Natural killer cell (primary cell): ENCODE results near the gene TTC28. TPM values are rescaled to one million over a fixed set of nuclear protein-coding genes. Genes with fewer than 3 reads are reported as not detected.
"Not testable (repeated sequence)": the region's sequence is repeated elsewhere in the genome, so short reads cannot be mapped to it uniquely, and the experiment has no call there.

Source experiments
- ATAC-seq, 3 donors: fragments of 150-1000 bp in 2 of 3; fragments of 200-7000 bp in 1 of 3; cut with Tn5 transposase; 1 replicate in 1 of 3; 2 replicates in 2 of 3; pipeline ENCODE4 v1.10.0; 2021; ENCODE audit warnings: mild to moderate bottlenecking in 2 of 3, moderate library complexity in 2 of 3
- DNase-seq, 2 donors: peaks; one replicate each; pipeline versions ENCODE4 v3.0.0 to v3.0.0-alpha.2; 2013 to 2021; ENCODE audit warnings: mixed read lengths in 1 of 2
- H3K27ac ChIP-seq: one replicate; pipeline ENCODE4 v1.5.1; 2013; ENCODE audit warnings: mild to moderate bottlenecking, low read length
- H3K27me3 ChIP-seq: one replicate; pipeline ENCODE4 v1.6.1; 2013; ENCODE audit warnings: low read length; ENCODE audit not compliant: control insufficient read depth, insufficient read depth
- H3K36me3 ChIP-seq: one replicate; pipeline ENCODE4 v1.6.1; 2013; ENCODE audit warnings: low read length; ENCODE audit not compliant: control insufficient read depth, insufficient read depth
- H3K4me1 ChIP-seq: one replicate; pipeline ENCODE4 v1.6.1; 2013; ENCODE audit warnings: low read length; ENCODE audit not compliant: control insufficient read depth, insufficient read depth
- H3K4me3 ChIP-seq: one replicate; pipeline ENCODE4 v1.5.1; 2013; ENCODE audit warnings: low read length
- H3K9me3 ChIP-seq: one replicate; pipeline ENCODE4 v1.6.1; 2013; ENCODE audit warnings: low read length; ENCODE audit not compliant: control insufficient read depth, insufficient read depth
- H3K27ac Mint-ChIP-seq, 2 donors: one replicate each; pipeline ENCODE4 v1.8.0; 2022; ENCODE audit warnings: mild to moderate bottlenecking in 2 of 2, mixed read lengths in 2 of 2, moderate library complexity in 1 of 2
- H3K27me3 Mint-ChIP-seq, 2 donors: one replicate each; pipeline ENCODE4 v1.8.0; 2022; ENCODE audit warnings: low read depth in 2 of 2, mixed read lengths in 2 of 2
- H3K36me3 Mint-ChIP-seq: one replicate; pipeline ENCODE4 v1.8.0; 2022; ENCODE audit warnings: mixed read lengths
- H3K4me1 Mint-ChIP-seq, 2 donors: one replicate each; pipeline ENCODE4 v1.8.0; 2022; ENCODE audit warnings: mixed read lengths in 2 of 2
- H3K4me3 Mint-ChIP-seq: one replicate; pipeline ENCODE4 v1.8.0; 2022; ENCODE audit warnings: mild to moderate bottlenecking, moderate library complexity, mixed read lengths
- H3K9me3 Mint-ChIP-seq, 2 donors: one replicate each; pipeline ENCODE4 v1.8.0; 2022; ENCODE audit warnings: mixed read lengths in 2 of 2
- CTCF ChIP-seq: fragments of 200-600 bp; IDR thresholded peaks from one replicate; pipeline ENCODE4 v1.8.0; 2022; ENCODE audit warnings: antibody characterized with exemption
- WGBS: methylation state at CpG from one replicate; pipeline ENCODE4 v1.1.7; 2013; ENCODE audit warnings: missing lambda C conversion rate; ENCODE audit not compliant: insufficient coverage; 5-methylcytosine and 5-hydroxymethylcytosine counted together
- intact Hi-C: fragments of 100-400 bp; cut with micrococcal nuclease; formaldehyde crosslinking; loops from one replicate; pipeline ENCODE4 v1.14.2; 2022
- total RNA-seq, 4 donors: library from RNA; stranded (reverse); fragments of 120-200 nt in 1 of 4; gene quantifications; one replicate each; pipeline versions ENCODE4 v1.2.3 to v1.2.4, GENCODE V29; 2013 to 2022

TTC28 gene
- total RNA-seq = 10 to 100 TPM in 1 of 3 donors, 1 to 10 TPM in 2; 4.1 to 10.0 (median 8.6) TPM
- total RNA-seq (2013) = 7.8 TPM

GRCh38 chr22:28679611-28680287 lies at the start of gene TTC28:
TTC28 (minus strand) TSS chr22:28679840; CDS start chr22:28679723, 117 bp downstream.
- H3K9me3 ChIP-seq, H3K36me3 Mint-ChIP-seq, H3K36me3 ChIP-seq, H3K9me3 Mint-ChIP-seq, H3K27ac ChIP-seq, ATAC-seq: not testable (repeated sequence)
- H3K4me1 Mint-ChIP-seq = peaks cover 6 to 18% of the 10 kb centered on the region in 2 donors
- H3K27me3 Mint-ChIP-seq = peaks cover 37 to 40% of the 10 kb centered on the region in 2 donors
- peak; percentile 45 to 51 for DNase-seq
- H3K27ac Mint-ChIP-seq = peak within 1 kb of the TSS in 1 of 2 donors; percentile 83
- H3K4me1 ChIP-seq = peaks cover 12% of the 10 kb centered on the region
- intact Hi-C loops = loop anchor here (5.0 kb wide), 1 partner anchor 68 kb away; no protein-coding TSS in a partner anchor
- peak within 1 kb of the TSS; percentile 88 for H3K4me3 Mint-ChIP-seq
- H3K27me3 ChIP-seq = peaks cover 33% of the 10 kb centered on the region
- H3K4me3 ChIP-seq = peak within 1 kb of the TSS; percentile 28
- WGBS = 3% methylated on average over 101 of the region's 101 CpGs

- H3K27ac Mint-ChIP-seq = peak overlapping the region in 1 of 2 donors; percentile 11
- peak; percentile 17 to 86 (median 82) for ATAC-seq
- no peak for TF ChIP-seq CTCF
- peak overlapping the region; percentile 18 for H3K4me3 Mint-ChIP-seq
- Histone ChIP-seq H3K27ac (no peak overlapping the region), H3K4me1 (peaks cover 7% of the 10 kb centered on the region), H3K27me3 (no peaks in the 10 kb centered on the region), H3K9me3 (no peaks in the 10 kb centered on the region), H3K4me3 (no peak overlapping the region), H3K36me3 (peaks cover 2% of the 10 kb centered on the region)
- intact Hi-C loops = no loop called here
- H3K36me3 Mint-ChIP-seq = peaks cover 2% of the 10 kb centered on the region
- H3K4me1 Mint-ChIP-seq = peaks cover 15 to 17% of the 10 kb centered on the region in 2 donors
- no peak for DNase-seq
- H3K27me3 Mint-ChIP-seq = no peaks in the 10 kb centered on the region
- no peaks in the 10 kb centered on the region for H3K9me3 Mint-ChIP-seq
- 69% methylated on average over 9 of the region's 10 CpGs for WGBS
These were observed 49.1 kb upstream of the TTC28 start for GRCh38 chr22:28728621-28729313.

GRCh38 chr22:28728002-28728401 lies 48.4 kb upstream of the TTC28 start:
- H3K4me1 ChIP-seq = peaks cover 7% of the 10 kb centered on the region
- Mint-ChIP-seq H3K36me3 (peaks cover 6% of the 10 kb centered on the region), H3K4me3 (peak overlapping the region; percentile 18), H3K27ac (peak overlapping the region in 1 of 2 donors; percentile 11), H3K4me1 (peaks cover 15 to 17% of the 10 kb centered on the region in 2 donors), H3K9me3 (no peaks in the 10 kb centered on the region), H3K27me3 (no peaks in the 10 kb centered on the region)
- H3K27me3 ChIP-seq = no peaks in the 10 kb centered on the region
- DNase-seq (no peak), ATAC-seq (no peak)
- intact Hi-C loops = no loop called here
- H3K9me3 ChIP-seq = no peaks in the 10 kb centered on the region
- TF ChIP-seq CTCF = no peak
- peaks cover 2% of the 10 kb centered on the region for H3K36me3 ChIP-seq
- no peak overlapping the region for H3K27ac ChIP-seq
- no peak overlapping the region for H3K4me3 ChIP-seq
- no CpG with 5 or more reads among the region's 1 CpG for WGBS

GRCh38 chr22:28718044-28718443 lies 38.4 kb upstream of the TTC28 start:
- H3K27ac ChIP-seq = no peak overlapping the region
- no peak for ATAC-seq
- intact Hi-C loops = no loop called here

More at GRCh38 chr22:28718044-28718443, 38.4 kb upstream of the TTC28 start:
- no peaks in the 10 kb centered on the region for H3K27me3 ChIP-seq
- WGBS = 100% methylated on average over 2 of the region's 3 CpGs
- TF ChIP-seq CTCF = no peak
- Mint-ChIP-seq H3K27me3 (no peaks in the 10 kb centered on the region), H3K36me3 (no peaks in the 10 kb centered on the region), H3K4me1 (peaks cover 13 to 14% of the 10 kb centered on the region in 2 donors), H3K4me3 (no peak overlapping the region), H3K27ac (no peak overlapping the region), H3K9me3 (no peaks in the 10 kb centered on the region)
- no peaks in the 10 kb centered on the region for H3K9me3 ChIP-seq
- no peak for DNase-seq
- H3K4me3 ChIP-seq = no peak overlapping the region
- H3K4me1 ChIP-seq = peaks cover 7% of the 10 kb centered on the region
- no peaks in the 10 kb centered on the region for H3K36me3 ChIP-seq
